ENCODE data around the gene TMEM164.

- TF ChIP-seq CTCF (IDR thresholded peaks at IDR 0.05) (no peak), POLR2A (IDR thresholded peaks at IDR 0.05) (no peak)
Measured at GRCh38 chrX:110049096-110049495, 46.2 kb downstream of the TMEM164 start.

Data from heart left ventricle (tissue), 13 donors.